ENCODE results near the gene MAGI2.

GRCh38 chr7:78794101-78794500 is 659.4 kb downstream of the MAGI2 start:
- TF ChIP-seq EZH2 (IDR thresholded peaks at IDR 0.05; ENCODE audit: borderline replicate concordance, low read depth, low read length, severe bottlenecking) (no peak), POLR2A (IDR thresholded peaks at IDR 0.05; ENCODE audit: low read depth, low read length) (no peak), POLR2AphosphoS5 (IDR thresholded peaks at IDR 0.05; ENCODE audit: insufficient read depth, low read depth, low read length) (no peak), GATA2 (IDR thresholded peaks at IDR 0.05; ENCODE audit: insufficient read depth, insufficient read length, low read depth, low read length) (no peak), FOS (IDR thresholded peaks at IDR 0.05; ENCODE audit: borderline replicate concordance, insufficient read depth, low read length) (no peak), JUN (IDR thresholded peaks at IDR 0.05; ENCODE audit: borderline replicate concordance, insufficient read depth, insufficient read length, low read depth) (no peak), MYC (IDR thresholded peaks at IDR 0.05; ENCODE audit: low read depth, low read length) (no peak)
- TF ChIP-seq, protein P1, sequence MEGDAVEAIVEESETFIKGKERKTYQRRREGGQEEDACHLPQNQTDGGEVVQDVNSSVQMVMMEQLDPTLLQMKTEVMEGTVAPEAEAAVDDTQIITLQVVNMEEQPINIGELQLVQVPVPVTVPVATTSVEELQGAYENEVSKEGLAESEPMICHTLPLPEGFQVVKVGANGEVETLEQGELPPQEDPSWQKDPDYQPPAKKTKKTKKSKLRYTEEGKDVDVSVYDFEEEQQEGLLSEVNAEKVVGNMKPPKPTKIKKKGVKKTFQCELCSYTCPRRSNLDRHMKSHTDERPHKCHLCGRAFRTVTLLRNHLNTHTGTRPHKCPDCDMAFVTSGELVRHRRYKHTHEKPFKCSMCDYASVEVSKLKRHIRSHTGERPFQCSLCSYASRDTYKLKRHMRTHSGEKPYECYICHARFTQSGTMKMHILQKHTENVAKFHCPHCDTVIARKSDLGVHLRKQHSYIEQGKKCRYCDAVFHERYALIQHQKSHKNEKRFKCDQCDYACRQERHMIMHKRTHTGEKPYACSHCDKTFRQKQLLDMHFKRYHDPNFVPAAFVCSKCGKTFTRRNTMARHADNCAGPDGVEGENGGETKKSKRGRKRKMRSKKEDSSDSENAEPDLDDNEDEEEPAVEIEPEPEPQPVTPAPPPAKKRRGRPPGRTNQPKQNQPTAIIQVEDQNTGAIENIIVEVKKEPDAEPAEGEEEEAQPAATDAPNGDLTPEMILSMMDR (IDR thresholded peaks at IDR 0.05; ENCODE audit: extremely low read depth in 1 of 2, insufficient read depth in 1 of 2, low read depth in 1 of 2, low read length in 2 of 2), result no peak
- TF ChIP-seq, protein P2, sequence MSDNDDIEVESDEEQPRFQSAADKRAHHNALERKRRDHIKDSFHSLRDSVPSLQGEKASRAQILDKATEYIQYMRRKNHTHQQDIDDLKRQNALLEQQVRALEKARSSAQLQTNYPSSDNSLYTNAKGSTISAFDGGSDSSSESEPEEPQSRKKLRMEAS (IDR thresholded peaks at IDR 0.05; ENCODE audit: insufficient read depth, insufficient read length), result no peak
